ENCODE data around the gene OR5K1.

OR5K1 gene

DNA sequence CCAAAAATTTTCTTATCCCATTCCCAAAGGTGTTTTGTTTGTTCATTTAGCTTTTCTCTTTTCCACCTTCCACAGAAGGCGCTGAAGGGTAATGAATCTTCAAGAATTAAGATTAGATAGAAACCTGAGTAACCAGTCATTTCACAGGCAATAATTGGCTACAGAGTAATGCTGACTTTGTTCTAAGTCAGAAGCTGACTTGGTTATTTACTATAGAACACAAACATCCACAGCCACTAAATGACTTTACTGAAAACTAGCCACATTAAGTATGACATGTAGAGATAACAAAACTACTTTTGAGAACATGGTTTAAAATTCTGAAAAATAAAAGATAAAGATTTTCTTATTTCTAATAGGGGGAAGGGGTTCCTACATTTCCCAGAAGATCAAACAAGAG is 51.9 kb downstream of the OR5K1 start:
- DNase-seq (ENCODE audit: low read depth) = no peak

DNA sequence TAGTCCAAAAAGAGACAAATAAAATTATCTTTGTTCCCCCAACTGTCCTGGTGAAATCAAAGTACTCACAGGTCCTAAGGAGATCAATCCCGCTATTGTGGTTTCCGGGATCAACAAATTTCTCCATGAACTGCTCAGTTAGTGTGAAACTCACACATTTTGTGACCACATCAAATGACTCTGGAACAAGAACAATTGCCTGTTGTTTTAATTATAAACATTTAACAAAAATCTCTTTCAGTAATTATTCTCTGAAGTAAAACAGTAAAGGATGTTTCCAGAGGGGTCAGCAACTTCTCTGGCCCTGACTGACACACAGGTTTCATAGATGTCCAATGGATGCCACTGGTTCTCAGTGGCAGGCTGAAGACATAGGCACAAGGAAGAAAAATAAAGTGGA is 55.8 kb downstream of the OR5K1 start:
- no peak for DNase-seq (ENCODE audit: low read depth)

DNA sequence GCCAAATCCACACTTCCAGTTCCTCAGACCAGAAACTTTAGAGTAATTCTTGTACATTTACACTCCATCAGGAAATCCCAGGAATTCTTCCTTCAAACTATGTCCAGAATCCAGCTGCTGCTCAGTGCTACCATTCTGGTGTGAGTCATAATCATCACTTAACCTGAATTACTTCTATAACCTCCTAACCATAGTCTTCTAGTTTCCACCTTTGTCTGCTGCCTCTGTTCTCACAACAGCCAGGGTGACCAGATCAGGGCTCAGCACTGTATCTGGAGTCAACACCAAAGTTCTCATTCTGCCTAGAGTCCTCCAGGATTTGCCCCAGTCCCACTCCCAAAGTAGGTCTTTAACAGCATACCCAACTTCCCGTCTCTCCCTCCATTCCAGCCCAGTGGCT is 56.4 kb downstream of the OR5K1 start:
- DNase-seq (ENCODE audit: low read depth) = no peak

DNA sequence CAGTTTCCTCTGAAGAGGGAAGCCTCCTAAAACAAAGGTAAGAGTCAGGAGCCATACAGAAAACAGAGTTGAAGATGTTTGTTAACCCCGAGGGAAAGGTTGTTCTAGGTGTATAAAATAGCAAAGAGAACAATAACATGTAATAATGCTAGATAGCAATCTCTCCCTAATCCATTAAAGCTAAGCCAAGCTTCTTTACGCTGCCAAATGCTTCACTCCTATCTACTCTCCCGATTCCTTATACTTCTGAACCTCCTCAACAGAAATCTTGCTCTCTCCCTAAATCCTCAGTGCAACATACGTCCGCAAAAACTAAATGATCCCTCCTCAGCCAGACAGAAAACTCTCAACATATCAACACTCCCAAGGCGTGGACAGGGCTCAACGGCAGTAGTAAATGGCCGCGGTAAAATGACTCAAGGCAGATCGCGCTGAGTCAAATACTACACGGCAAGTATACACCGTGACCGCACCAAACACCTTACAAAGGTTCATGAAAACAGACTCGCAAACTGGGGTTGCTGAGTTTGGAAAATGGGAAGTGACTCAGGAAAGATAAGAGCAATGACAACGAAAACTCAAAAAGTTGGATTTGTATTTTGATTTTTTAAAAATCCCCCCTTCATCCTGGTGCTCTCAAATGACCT is 59.0 kb downstream of the OR5K1 start:
- peak; percentile 64 for DNase-seq (ENCODE audit: low read depth)

Measured in HS-27A (cell line).